Activated CD4-positive, alpha-beta T cell treated with anti-CD3 and anti-CD28 coated beads, Interleukin-2, Interleukin-6, amounts not matched to agents 100 ng/mL and 50 ng/mL, durations not matched to agents 16 hours and 8 hours (primary cell): ENCODE results near the gene MAP3K12.

Experiments used
- DNase-seq: peaks from one replicate; pipeline ENCODE4 v3.0.0-alpha.2; 2020

Gene MAP3K12

DNA sequence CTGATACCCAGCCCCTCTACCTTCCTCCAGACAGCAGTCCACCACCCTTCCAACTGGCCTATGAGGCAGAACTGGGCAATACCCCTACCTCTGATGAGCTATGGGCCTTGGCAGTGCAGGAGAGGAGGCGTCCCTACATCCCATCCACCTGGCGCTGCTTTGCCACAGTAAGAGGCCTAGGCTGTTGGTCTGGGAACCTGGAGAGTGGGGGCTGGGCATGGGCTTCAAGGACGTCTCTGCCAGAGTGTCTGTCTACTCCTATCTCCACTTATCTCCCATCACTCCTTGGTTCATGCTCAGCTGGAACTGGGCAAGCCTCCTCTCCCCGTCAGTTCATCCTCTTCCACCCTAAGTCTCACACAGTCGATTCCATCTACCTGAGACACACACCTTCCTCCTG is 69.1 kb downstream of the MAP3K12 start:
- no peak for DNase-seq
